ENCODE measurements around the gene LMAN1L.

LMAN1L gene

GRCh38 chr15:74825866-74826265, 13.2 kb downstream of the LMAN1L start:
- Histone ChIP-seq H3K36me3 (no peaks in the 10 kb centered on the region), H3K9me3 (no peaks in the 10 kb centered on the region), H3K27me3 (no peaks in the 10 kb centered on the region), H3K4me3 (ENCODE audit: low read depth, low read length) (no peak overlapping the region), H3K4me1 (peaks cover 21% of the 10 kb centered on the region)
- TF ChIP-seq, protein P1, sequence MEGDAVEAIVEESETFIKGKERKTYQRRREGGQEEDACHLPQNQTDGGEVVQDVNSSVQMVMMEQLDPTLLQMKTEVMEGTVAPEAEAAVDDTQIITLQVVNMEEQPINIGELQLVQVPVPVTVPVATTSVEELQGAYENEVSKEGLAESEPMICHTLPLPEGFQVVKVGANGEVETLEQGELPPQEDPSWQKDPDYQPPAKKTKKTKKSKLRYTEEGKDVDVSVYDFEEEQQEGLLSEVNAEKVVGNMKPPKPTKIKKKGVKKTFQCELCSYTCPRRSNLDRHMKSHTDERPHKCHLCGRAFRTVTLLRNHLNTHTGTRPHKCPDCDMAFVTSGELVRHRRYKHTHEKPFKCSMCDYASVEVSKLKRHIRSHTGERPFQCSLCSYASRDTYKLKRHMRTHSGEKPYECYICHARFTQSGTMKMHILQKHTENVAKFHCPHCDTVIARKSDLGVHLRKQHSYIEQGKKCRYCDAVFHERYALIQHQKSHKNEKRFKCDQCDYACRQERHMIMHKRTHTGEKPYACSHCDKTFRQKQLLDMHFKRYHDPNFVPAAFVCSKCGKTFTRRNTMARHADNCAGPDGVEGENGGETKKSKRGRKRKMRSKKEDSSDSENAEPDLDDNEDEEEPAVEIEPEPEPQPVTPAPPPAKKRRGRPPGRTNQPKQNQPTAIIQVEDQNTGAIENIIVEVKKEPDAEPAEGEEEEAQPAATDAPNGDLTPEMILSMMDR (IDR thresholded peaks at IDR 0.05; ENCODE audit: low read depth, low read length), result no peak
- no peak for DNase-seq

GRCh38 chr15:74826364-74826819, 13.8 kb downstream of the LMAN1L start, which contains the start of gene CPLX3:
CPLX3 (plus strand) TSS chr15:74826627; CDS start chr15:74826704, 77 bp downstream.
- no peak for DNase-seq
- Histone ChIP-seq H3K27me3 (no peaks in the 10 kb centered on the region), H3K36me3 (no peaks in the 10 kb centered on the region), H3K4me1 (peaks cover 16% of the 10 kb centered on the region), H3K9me3 (no peaks in the 10 kb centered on the region), H3K4me3 (ENCODE audit: low read depth, low read length) (no peak within 1 kb of the TSS)
- TF ChIP-seq, protein P1 (IDR thresholded peaks at IDR 0.05; ENCODE audit: low read depth, low read length), result no peak

DNA sequence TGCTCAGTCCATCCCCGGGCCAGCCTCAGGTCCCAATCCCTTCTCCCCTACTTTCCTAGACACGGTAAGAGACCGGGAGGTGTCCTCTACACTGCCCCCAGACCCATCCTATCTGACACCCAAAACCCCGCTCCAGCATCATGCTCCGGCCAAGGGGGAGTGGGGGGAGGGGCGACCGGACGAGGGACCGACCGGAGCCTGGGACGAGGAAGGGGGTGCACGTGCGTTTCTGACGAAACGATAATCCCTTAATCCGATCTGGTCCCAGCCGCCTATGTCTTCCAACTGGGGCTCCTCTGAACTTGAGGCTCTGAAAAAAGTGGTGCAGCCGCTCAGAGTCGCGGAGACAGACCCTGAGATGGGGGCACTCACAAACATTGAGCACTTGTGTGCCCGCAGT, 14.3 kb downstream of the LMAN1L start:
- DNase-seq, result no peak
- H3K27me3 ChIP-seq, result no peaks in the 10 kb centered on the region

DNA sequence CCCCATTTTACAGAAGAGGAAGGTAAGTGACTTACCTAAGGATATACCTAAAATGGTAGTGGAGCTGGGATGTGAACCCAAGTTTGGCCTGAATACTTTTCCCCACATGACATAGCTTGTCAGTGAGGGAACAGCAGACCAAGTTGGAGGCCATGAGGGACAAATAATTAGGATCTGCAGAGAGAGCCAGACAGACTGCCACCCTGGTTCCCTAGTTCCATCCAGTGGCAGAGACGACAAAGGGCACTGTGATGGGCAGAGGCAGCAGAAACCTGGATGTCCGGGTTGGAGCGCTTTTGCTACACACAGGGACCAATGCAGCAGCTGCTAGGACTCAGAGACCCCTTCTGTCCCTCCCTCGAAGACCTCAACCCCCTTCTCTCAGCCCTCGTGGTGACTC, 15.0 kb downstream of the LMAN1L start:
- Histone ChIP-seq H3K36me3 (no peaks in the 10 kb centered on the region), H3K9me3 (no peaks in the 10 kb centered on the region), H3K4me3 (ENCODE audit: low read depth, low read length) (no peak overlapping the region), H3K27me3 (no peaks in the 10 kb centered on the region), H3K4me1 (peaks cover 24% of the 10 kb centered on the region)
- no peak for DNase-seq
- TF ChIP-seq, protein P1 (IDR thresholded peaks at IDR 0.05; ENCODE audit: low read depth, low read length), result peak; percentile 6; the same call in 1 of the 2 replicates

More for the DNA sequence above, 14.3 kb downstream of the LMAN1L start:
- H3K4me1 ChIP-seq, result peaks cover 17% of the 10 kb centered on the region
- H3K4me3 ChIP-seq (ENCODE audit: low read depth, low read length), result no peak overlapping the region
- TF ChIP-seq, protein P1 (IDR thresholded peaks at IDR 0.05; ENCODE audit: low read depth, low read length), result no peak
- H3K36me3 ChIP-seq, result no peaks in the 10 kb centered on the region
- H3K9me3 ChIP-seq, result no peaks in the 10 kb centered on the region

DNA sequence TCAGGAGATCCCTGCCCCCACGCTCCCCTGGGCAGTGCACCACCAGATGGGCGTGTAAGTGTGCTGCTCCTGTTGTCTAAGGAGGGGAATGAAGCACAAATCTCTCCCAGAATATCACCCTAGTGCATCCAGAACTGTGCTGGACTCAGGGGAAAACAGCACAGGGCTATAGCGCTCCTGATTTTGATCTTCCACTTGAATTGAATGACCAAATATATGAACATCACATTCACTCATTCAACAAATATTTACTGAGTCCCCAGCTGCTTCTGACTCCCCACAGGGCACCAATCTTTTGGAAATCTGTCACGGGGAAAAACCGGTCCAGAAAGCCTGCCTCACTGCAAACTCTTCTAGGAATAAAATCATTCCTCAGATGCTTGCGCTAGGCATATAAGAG, 16.2 kb downstream of the LMAN1L start:
- no peaks in the 10 kb centered on the region for H3K9me3 ChIP-seq
- H3K36me3 ChIP-seq, result no peaks in the 10 kb centered on the region
- TF ChIP-seq, protein P1 (IDR thresholded peaks at IDR 0.05; ENCODE audit: low read depth, low read length), result no peak
- peaks cover 20% of the 10 kb centered on the region for H3K4me1 ChIP-seq
- DNase-seq, result no peak
- H3K4me3 ChIP-seq (ENCODE audit: low read depth, low read length), result no peak overlapping the region
- no peaks in the 10 kb centered on the region for H3K27me3 ChIP-seq

GRCh38 chr15:74829486-74829885, 16.9 kb downstream of the LMAN1L start:
- Histone ChIP-seq H3K27me3 (no peaks in the 10 kb centered on the region), H3K36me3 (no peaks in the 10 kb centered on the region), H3K4me1 (peaks cover 20% of the 10 kb centered on the region), H3K9me3 (no peaks in the 10 kb centered on the region), H3K4me3 (ENCODE audit: low read depth, low read length) (no peak overlapping the region)
- DNase-seq, result no peak
- TF ChIP-seq, protein P1 (IDR thresholded peaks at IDR 0.05; ENCODE audit: low read depth, low read length), result no peak
